Measurements from ENCODE around the gene TAMALIN.

Gene TAMALIN

GRCh38 chr12:52037248-52037861 lies 30.6 kb downstream of the TAMALIN start:
- peaks cover 15% of the 10 kb centered on the region for H3K4me1 ChIP-seq
- peak; percentile 54 for DNase-seq
- TF ChIP-seq CTCF (IDR thresholded peaks at IDR 0.05; ENCODE audit: low read depth, low read length): peak; percentile 31; the same call in 1 of the 2 replicates

GRCh38 chr12:52038447-52038846 lies 31.7 kb downstream of the TAMALIN start:
- DNase-seq: no peak
- Histone ChIP-seq H3K9me3 (no peaks in the 10 kb centered on the region), H3K27me3 (no peaks in the 10 kb centered on the region), H3K36me3 (peaks cover 3% of the 10 kb centered on the region), H3K4me3 (ENCODE audit: low read depth, low read length) (peak overlapping the region; percentile 86), H3K4me1 (peaks cover 13% of the 10 kb centered on the region)
- TF ChIP-seq CTCF (IDR thresholded peaks at IDR 0.05; ENCODE audit: low read depth, low read length): no peak

More at GRCh38 chr12:52037248-52037861, 30.6 kb downstream of the TAMALIN start:
- Histone ChIP-seq H3K9me3 (no peaks in the 10 kb centered on the region), H3K27me3 (no peaks in the 10 kb centered on the region), H3K4me3 (ENCODE audit: low read depth, low read length) (peak overlapping the region; percentile 86), H3K36me3 (no peaks in the 10 kb centered on the region)

- no peak for DNase-seq
- peaks cover 9% of the 10 kb centered on the region for H3K36me3 ChIP-seq
- no peaks in the 10 kb centered on the region for H3K27me3 ChIP-seq
- H3K9me3 ChIP-seq: no peaks in the 10 kb centered on the region
- peaks cover 11% of the 10 kb centered on the region for H3K4me1 ChIP-seq
- H3K4me3 ChIP-seq (ENCODE audit: low read depth, low read length): no peak overlapping the region
- no peak for TF ChIP-seq CTCF (IDR thresholded peaks at IDR 0.05; ENCODE audit: low read depth, low read length)
These were observed 34.3 kb downstream of the TAMALIN start for GRCh38 chr12:52041035-52041434.

GRCh38 chr12:52041695-52042123 lies 35.0 kb downstream of the TAMALIN start:
- H3K4me3 ChIP-seq (ENCODE audit: low read depth, low read length): no peak overlapping the region
- DNase-seq: peak; percentile 66
- H3K4me1 ChIP-seq: peaks cover 8% of the 10 kb centered on the region
- no peaks in the 10 kb centered on the region for H3K9me3 ChIP-seq
- no peak for TF ChIP-seq CTCF (IDR thresholded peaks at IDR 0.05; ENCODE audit: low read depth, low read length)
- peaks cover 9% of the 10 kb centered on the region for H3K36me3 ChIP-seq
- H3K27me3 ChIP-seq: no peaks in the 10 kb centered on the region

- no peak overlapping the region for H3K4me3 ChIP-seq (ENCODE audit: low read depth, low read length)
- H3K36me3 ChIP-seq: peaks cover 9% of the 10 kb centered on the region
- DNase-seq: no peak
- no peaks in the 10 kb centered on the region for H3K9me3 ChIP-seq
- peaks cover 7% of the 10 kb centered on the region; the same call in 1 of the 2 replicates for H3K4me1 ChIP-seq
- no peak for TF ChIP-seq CTCF (IDR thresholded peaks at IDR 0.05; ENCODE audit: low read depth, low read length)
- H3K27me3 ChIP-seq: no peaks in the 10 kb centered on the region
These were observed 36.1 kb downstream of the TAMALIN start for GRCh38 chr12:52042706-52043385.

Measured in BE2C (cell line).